Central memory CD8-positive, alpha-beta T cell (primary cell): Measurements from ENCODE around the gene WWC1.

Experiments used
- ATAC-seq: fragments of 150-1000 bp; cut with Tn5 transposase; replicated peaks from 2 replicates; pipeline ENCODE4 v1.10.0; 2022; ENCODE audit warnings: mild to moderate bottlenecking, moderate FRiP score, moderate number of reproducible peaks; ENCODE audit not compliant: poor library complexity, severe bottlenecking; ENCODE audit errors: extremely low read depth
- DNase-seq, 2 donors: peaks; one replicate each; pipeline ENCODE4 v3.0.0; 2021; ENCODE audit warnings: low spot score in 2 of 2
- H3K27ac Mint-ChIP-seq: one replicate; pipeline ENCODE4 v1.8.0; 2022; ENCODE audit warnings: low read depth, mild to moderate bottlenecking, moderate library complexity, mixed read lengths
- H3K27me3 Mint-ChIP-seq: one replicate; pipeline ENCODE4 v1.8.0; 2022; ENCODE audit warnings: mixed read lengths
- H3K36me3 Mint-ChIP-seq: one replicate; pipeline ENCODE4 v1.8.0; 2022; ENCODE audit warnings: mild to moderate bottlenecking, moderate library complexity, mixed read lengths; ENCODE audit not compliant: insufficient read depth
- H3K4me1 Mint-ChIP-seq: one replicate; pipeline ENCODE4 v1.8.0; 2022; ENCODE audit warnings: mixed read lengths
- H3K4me3 Mint-ChIP-seq: one replicate; pipeline ENCODE4 v1.8.0; 2022; ENCODE audit warnings: mild to moderate bottlenecking, moderate library complexity, mixed read lengths
- H3K9me3 Mint-ChIP-seq: one replicate; pipeline ENCODE4 v1.8.0; 2022; ENCODE audit warnings: mixed read lengths

Gene WWC1

DNA sequence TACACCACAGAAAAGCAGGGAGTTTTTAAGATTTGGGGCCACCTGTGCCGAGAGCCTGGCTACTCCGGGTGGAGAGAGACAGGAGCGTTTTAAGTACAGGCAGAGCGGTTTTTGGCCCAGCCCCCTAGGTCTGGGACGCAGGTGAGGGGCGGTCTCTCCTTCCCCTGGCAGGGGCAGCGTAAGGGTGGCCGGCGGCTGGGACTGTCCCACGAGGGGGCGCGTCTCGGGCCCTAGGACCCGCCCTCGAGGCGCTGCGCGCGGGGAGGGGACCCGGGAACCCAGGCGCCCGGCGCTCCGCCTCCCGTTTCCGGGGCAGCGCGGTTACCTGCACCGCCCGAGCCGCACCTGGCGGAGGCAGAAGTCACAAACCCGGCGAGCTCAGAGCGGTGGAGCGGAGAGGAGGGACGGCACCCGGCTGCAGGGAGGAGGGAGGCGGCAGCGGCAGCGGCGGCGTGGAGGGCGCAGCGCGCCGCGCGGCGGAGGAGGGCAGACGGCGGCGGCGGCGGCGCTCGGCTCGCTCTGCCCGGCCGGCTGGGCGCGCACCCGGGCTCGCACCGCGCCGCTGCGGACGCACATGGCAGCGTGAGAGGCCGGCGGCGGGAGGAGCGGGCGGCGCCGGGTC lies at the start of gene WWC1:
Gene WWC1, plus strand, starts transcription at position 304 of the 622 bp plus-strand sequence. CDS start 508 bp downstream, outside the sequence.
- H3K4me1 Mint-ChIP-seq, result no peaks in the 10 kb centered on the region
- H3K36me3 Mint-ChIP-seq, result peaks cover 3% of the 10 kb centered on the region
- H3K9me3 Mint-ChIP-seq, result no peaks in the 10 kb centered on the region
- peaks cover 67% of the 10 kb centered on the region for H3K27me3 Mint-ChIP-seq
- peak; percentile 11 to 31 for DNase-seq
- H3K27ac Mint-ChIP-seq, result no peak within 1 kb of the TSS
- H3K4me3 Mint-ChIP-seq, result peak within 1 kb of the TSS; percentile 59
- ATAC-seq, result peak; percentile 50

DNA sequence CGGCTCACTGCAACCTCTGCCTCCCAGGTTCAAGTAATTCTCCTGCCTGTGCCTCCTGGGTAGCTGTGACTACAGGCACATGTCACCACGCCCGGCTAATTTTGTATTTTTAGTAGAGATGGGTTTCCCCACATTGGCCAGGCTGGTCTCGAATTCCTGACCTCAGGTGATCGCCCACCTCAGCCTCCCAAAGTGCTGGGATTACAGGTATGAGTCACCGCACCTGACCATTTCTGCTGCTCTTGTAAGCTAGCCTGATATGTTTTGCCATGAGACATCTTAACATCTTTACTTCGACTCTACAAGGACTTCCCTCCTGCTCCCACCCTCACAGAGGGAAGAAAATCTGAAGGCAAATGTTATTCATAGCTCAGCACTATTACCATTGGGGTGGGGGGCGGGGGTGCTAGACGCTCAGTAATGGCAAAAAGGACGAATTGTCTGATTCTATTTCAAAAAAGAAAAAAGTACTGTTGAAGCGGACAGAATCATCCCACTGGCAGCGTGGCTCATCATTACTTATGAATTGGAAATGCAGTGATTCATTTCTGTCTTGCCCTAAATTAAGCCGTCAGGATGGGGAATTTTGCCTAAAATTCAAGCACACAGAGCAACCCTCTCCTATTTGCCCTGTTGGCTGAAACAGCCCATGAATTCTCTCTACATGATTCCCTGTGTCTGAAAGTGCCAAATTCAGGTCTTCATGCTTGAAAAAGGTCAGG lies 46.4 kb upstream of the WWC1 start:
- no peak for DNase-seq
- Mint-ChIP-seq H3K9me3 (no peaks in the 10 kb centered on the region), H3K27ac (no peak overlapping the region), H3K36me3 (no peaks in the 10 kb centered on the region), H3K4me1 (no peaks in the 10 kb centered on the region), H3K4me3 (no peak overlapping the region), H3K27me3 (peaks cover 9% of the 10 kb centered on the region)
- ATAC-seq, result no peak

DNA sequence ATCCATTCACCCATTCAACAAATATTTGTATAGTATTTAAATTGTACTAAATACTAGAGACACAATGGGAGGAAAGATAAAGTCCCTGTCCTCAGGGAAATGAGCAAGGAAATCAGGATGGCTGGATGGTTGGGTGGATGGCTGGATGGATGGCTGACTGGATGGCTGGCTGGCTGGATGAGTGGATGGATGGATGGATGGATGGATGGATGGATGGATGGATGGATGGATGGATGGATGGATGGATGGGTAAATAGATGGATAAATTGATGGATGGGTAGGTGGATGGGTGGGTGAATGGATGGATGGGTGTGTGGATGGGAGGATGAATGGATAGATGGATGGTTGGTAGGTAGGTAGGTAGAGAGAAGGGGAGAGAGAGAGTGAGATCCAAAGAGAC lies 41.5 kb upstream of the WWC1 start:
- Mint-ChIP-seq H3K27me3 (peaks cover 9% of the 10 kb centered on the region), H3K9me3 (no peaks in the 10 kb centered on the region), H3K36me3 (no peaks in the 10 kb centered on the region), H3K4me1 (no peaks in the 10 kb centered on the region), H3K27ac (no peak overlapping the region), H3K4me3 (no peak overlapping the region)
- no peak for DNase-seq
- ATAC-seq, result no peak

DNA sequence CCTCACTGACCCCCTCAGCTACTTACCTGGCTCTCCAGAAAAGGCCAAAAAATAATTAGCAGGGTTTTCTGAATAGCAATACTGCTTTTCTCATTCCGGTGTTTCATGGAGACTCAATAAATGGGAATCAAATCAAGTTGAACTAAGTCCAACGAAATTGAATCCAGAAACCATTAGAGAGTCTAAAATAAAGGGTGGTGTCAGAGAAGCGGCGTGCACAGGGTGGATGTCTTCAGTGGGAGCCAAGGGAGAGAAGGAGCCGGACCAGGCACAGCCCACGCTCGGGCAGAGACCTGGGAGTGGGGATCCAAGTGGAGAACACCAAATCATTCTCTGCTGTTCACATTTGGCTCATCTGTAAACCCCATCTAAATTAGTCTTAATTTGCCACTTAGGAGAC lies 40.2 kb upstream of the WWC1 start:
- no peak overlapping the region for H3K27ac Mint-ChIP-seq
- ATAC-seq (no peak), DNase-seq (no peak)
- peaks cover 9% of the 10 kb centered on the region for H3K27me3 Mint-ChIP-seq
- no peaks in the 10 kb centered on the region for H3K4me1 Mint-ChIP-seq
- H3K36me3 Mint-ChIP-seq, result no peaks in the 10 kb centered on the region
- H3K4me3 Mint-ChIP-seq, result no peak overlapping the region
- H3K9me3 Mint-ChIP-seq, result no peaks in the 10 kb centered on the region

DNA sequence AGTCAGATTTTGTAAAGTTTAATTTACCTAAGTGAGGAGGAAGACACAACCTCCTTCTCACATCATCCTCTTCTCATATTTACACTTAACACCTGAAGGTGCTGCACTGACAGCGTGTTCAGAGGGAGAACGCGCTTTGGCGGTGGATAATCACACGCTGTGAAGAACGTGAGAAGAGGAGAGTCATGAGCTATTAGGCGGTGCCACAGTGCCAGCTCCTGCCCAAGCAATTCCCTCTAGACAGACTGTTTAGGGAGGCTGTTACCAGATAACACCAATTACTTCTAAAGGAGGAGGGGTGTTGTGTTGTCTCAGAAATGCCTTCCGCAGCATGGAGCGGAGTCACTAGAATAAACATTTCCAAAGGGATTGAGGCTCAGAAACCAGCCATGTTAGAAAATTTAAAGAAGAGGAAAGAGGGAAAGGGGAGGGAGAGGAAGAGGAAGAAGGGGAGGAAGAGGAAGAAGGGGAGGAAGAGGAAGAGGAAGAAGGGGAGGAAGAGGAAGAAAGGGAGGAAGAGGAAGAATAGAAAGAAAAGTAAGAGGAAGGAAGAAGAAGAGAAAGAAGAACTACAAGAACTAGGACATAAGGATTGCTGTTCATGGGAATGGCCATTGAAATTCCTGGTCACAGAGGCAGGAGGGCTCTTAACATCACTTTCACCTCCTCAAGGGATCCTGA lies 37.3 kb upstream of the WWC1 start:
- no peak for ATAC-seq

DNA sequence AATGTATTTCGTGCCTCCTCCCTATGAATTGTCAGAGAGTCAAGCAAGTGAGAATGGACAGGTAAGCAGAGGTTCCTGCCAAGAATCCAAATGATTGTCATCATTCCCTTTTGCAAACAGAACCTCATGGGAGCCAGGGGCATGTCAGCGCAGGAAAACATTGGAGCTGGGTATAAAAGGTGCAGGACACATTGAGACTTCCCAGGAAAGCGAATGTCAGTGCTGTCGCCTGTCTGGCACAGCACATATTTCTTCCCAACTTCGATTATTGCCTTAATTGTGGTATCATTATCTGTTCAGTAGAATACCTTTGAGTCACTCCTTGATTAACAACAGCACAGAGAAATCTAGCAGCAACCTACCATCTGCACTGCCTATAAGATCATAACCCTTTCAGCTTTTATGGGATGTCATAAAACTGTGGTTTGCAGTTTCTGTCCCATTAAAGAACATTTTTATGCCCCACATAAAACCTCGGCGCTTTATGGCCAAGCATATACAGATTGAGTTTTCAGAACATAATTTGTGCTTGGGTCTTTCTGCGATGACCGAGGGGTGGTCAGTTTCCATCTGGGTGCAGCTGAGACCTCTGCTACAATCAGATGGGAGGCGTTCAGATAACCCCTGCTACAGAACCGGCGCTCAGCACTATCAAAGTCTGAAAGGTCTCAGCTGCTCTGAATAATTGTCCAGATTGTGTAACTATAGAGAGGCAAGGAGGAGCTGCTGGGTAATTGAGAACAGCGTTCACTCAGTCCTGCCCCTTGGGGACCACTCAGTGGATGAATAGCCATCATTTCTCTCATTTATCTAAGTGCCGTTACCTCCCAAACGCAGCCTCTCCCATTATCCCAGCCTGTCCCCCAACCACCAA lies 30.9 kb upstream of the WWC1 start:
- Mint-ChIP-seq H3K9me3 (no peaks in the 10 kb centered on the region), H3K4me3 (no peak overlapping the region), H3K36me3 (no peaks in the 10 kb centered on the region), H3K27me3 (no peaks in the 10 kb centered on the region), H3K4me1 (no peaks in the 10 kb centered on the region), H3K27ac (no peak overlapping the region)
- ATAC-seq (no peak), DNase-seq (no peak)

More for the DNA sequence above, 37.3 kb upstream of the WWC1 start:
- no peak overlapping the region for H3K4me3 Mint-ChIP-seq
- no peaks in the 10 kb centered on the region for H3K36me3 Mint-ChIP-seq
- DNase-seq, result no peak
- no peak overlapping the region for H3K27ac Mint-ChIP-seq
- no peaks in the 10 kb centered on the region for H3K9me3 Mint-ChIP-seq
- no peaks in the 10 kb centered on the region for H3K27me3 Mint-ChIP-seq
- no peaks in the 10 kb centered on the region for H3K4me1 Mint-ChIP-seq

DNA sequence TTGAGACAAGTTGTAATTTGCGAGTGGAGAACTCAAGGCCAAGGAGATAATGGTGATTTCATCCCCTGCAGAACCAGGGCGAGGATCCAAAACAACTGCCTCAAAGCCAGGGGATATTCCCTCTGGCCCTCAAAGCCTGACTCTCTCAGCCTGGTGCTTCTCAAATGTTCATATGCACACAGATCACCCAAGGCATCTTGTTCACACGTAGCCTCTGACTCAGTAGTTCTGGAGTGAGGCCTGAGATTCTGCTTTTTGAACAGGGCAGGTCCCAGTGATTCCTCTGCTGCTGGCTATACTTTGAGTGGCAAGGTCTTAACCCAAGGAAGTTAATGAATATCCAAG lies 30.2 kb upstream of the WWC1 start:
- no peaks in the 10 kb centered on the region for H3K4me1 Mint-ChIP-seq
- H3K9me3 Mint-ChIP-seq, result no peaks in the 10 kb centered on the region
- DNase-seq (no peak), ATAC-seq (no peak)
- no peak overlapping the region for H3K27ac Mint-ChIP-seq
- H3K36me3 Mint-ChIP-seq, result no peaks in the 10 kb centered on the region
- H3K4me3 Mint-ChIP-seq, result no peak overlapping the region
- H3K27me3 Mint-ChIP-seq, result no peaks in the 10 kb centered on the region

DNA sequence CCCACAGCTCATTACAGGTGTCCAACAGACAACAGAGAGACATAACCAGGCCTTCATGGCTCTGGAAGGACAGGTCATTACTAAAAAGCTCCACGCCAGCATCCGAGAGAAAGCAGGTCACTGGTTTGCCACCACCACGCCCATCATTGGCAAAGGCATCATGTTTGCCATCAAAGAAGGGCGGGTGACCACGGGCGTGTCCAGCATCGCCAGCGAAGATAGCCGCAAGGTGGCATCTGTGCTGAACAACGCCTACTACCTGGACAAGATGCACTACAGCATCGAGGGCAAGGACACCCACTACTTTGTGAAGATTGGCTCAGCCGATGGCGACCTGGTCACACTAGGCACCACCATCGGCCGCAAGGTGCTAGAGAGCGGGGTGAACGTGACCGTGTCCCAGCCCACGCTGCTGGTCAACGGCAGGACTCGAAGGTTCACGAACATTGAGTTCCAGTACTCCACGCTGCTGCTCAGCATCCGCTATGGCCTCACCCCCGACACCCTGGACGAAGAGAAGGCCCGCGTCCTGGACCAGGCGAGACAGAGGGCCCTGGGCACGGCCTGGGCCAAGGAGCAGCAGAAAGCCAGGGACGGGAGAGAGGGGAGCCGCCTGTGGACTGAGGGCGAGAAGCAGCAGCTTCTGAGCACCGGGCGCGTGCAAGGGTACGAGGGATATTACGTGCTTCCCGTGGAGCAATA lies 29.3 kb upstream of the WWC1 start:
- Mint-ChIP-seq H3K4me1 (no peaks in the 10 kb centered on the region), H3K27ac (no peak overlapping the region), H3K36me3 (no peaks in the 10 kb centered on the region), H3K9me3 (no peaks in the 10 kb centered on the region), H3K4me3 (no peak overlapping the region), H3K27me3 (no peaks in the 10 kb centered on the region)
- DNase-seq (no peak), ATAC-seq (no peak)

DNA sequence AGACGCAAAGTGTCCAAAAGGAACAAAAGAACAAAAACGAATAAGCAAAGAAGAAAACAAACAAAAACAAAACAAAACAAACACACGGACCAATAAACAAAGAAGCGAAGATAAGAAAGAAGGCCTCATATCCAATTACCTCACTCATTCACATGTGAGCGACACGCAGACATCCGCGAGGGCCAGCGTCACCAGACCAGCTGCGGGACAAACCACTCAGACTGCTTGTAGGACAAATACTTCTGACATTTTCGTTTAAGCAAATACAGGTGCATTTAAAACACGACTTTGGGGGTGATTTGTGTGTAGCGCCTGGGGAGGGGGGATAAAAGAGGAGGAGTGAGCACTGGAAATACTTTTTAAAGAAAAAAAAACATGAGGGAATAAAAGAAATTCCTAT lies 28.3 kb upstream of the WWC1 start:
- no peak for DNase-seq
- no peak for ATAC-seq
- Mint-ChIP-seq H3K27ac (no peak overlapping the region), H3K36me3 (no peaks in the 10 kb centered on the region), H3K4me1 (no peaks in the 10 kb centered on the region), H3K27me3 (no peaks in the 10 kb centered on the region), H3K9me3 (no peaks in the 10 kb centered on the region), H3K4me3 (no peak overlapping the region)

DNA sequence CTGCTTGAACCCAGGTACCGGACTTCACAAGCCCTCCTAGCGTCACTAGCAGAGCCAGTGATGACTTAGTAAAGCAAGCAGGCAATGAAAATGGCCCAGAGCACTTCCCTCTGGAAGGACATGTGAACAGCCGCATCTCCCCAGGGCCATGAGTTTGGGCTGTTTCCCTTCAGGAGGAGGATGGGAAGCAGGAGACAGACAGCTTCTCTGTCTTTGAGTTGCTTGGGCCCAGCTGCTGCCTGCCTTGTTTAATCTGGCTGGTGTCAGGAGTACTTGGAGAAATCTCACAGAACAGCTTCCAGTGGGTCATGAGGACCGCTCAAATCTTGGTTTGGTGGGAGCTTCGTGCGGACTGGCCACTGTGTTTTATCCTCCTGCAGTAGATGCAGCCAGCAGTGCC lies 25.4 kb upstream of the WWC1 start:
- Mint-ChIP-seq H3K4me1 (peaks cover 11% of the 10 kb centered on the region), H3K27me3 (peaks cover 8% of the 10 kb centered on the region), H3K36me3 (no peaks in the 10 kb centered on the region), H3K4me3 (no peak overlapping the region), H3K9me3 (no peaks in the 10 kb centered on the region), H3K27ac (no peak overlapping the region)
- ATAC-seq (no peak), DNase-seq (no peak)

DNA sequence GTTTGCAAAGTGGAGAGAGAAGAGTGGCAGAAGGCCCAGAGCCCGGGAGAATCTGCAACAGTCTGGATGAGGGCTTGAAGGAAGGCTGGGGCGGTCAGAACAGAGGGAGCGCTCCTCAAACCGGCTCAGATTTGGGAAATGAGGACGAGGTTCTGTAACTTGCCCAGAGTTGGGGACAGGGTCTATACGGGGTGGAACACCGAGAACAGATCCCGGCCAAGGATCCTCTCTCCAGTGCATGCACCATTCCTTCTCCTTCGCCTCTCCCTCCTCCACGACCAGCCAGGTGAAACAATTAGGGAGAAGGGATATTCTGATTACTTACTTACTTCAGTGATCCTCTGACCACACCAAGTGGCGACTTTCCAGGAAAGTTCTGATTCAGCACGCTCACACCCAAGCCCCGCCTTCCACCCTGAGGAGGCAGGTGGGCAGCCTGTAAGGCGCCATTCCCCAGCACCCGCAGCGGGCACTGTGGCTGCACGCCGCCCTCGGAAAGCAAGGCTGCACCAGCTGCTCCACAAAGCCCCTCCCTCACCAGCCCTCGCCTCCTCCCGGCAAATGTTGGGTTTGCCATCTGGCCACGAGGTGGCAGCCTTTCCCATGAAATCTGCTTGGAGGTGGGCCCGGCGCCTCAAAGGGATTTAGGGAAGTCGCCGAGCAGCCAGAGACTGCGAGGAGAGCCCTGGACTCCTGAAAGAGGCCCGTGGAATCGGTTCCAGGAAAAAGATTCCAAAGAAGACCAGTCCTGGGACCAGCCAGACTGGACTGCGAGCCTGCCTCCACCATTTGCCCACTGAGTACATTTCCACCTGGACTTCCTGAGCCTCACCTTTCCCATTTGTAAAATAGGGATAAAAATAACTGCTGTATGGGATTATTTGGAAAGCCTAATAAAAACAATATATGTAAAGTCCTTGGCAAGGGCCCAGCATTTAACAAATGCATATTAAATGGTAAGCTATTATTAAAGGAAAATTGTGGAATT lies 22.2 kb upstream of the WWC1 start:
- Mint-ChIP-seq H3K36me3 (no peaks in the 10 kb centered on the region), H3K4me3 (peak overlapping the region; percentile 51), H3K4me1 (peaks cover 11% of the 10 kb centered on the region), H3K27ac (no peak overlapping the region), H3K9me3 (no peaks in the 10 kb centered on the region), H3K27me3 (peaks cover 29% of the 10 kb centered on the region)
- ATAC-seq, result peak; percentile 60
- DNase-seq, result peak; percentile 33
